BE2C (cell line): Measurements from ENCODE around the gene IL23R.

ENCODE experiments used
- DNase-seq: peaks from one replicate; pipeline ENCODE4 v3.0.0-alpha.2; 2020
- H3K27me3 ChIP-seq: fragments of 250-450 bp; sonication (Bioruptor Pico); 2 replicates; pipeline ENCODE4 v1.5.1; 2020; ENCODE audit warnings: mild to moderate bottlenecking
- H3K36me3 ChIP-seq: fragments of 250-450 bp; sonication (Bioruptor Pico); 2 replicates; pipeline ENCODE4 v1.5.1; 2020; ENCODE audit warnings: mild to moderate bottlenecking
- H3K4me1 ChIP-seq: fragments of 250-450 bp; sonication (Bioruptor Pico); 2 replicates; pipeline ENCODE4 v1.5.1; 2020
- H3K4me3 ChIP-seq: 2 replicates; pipeline ENCODE4 v1.5.1; 2011; ENCODE audit warnings: low read depth, low read length
- H3K9me3 ChIP-seq: fragments of 250-450 bp; sonication (Bioruptor Pico); 2 replicates; pipeline ENCODE4 v1.5.1; 2020
- CTCF ChIP-seq: IDR thresholded peaks from 2 replicates; pipeline ENCODE4 v1.5.1; 2012; ENCODE audit warnings: mild to moderate bottlenecking, low read depth, low read length

IL23R gene

GRCh38 chr1:67227196-67227595, 60.9 kb downstream of the IL23R start:
- TF ChIP-seq CTCF = no peak
- no peaks in the 10 kb centered on the region for H3K36me3 ChIP-seq
- no peaks in the 10 kb centered on the region for H3K27me3 ChIP-seq
- H3K4me3 ChIP-seq = no peak overlapping the region
- no peak for DNase-seq
- H3K4me1 ChIP-seq = no peaks in the 10 kb centered on the region
- no peaks in the 10 kb centered on the region for H3K9me3 ChIP-seq

- Histone ChIP-seq H3K27me3 (no peaks in the 10 kb centered on the region), H3K4me3 (no peak overlapping the region), H3K4me1 (no peaks in the 10 kb centered on the region), H3K36me3 (no peaks in the 10 kb centered on the region), H3K9me3 (no peaks in the 10 kb centered on the region)
- DNase-seq = no peak
- no peak for TF ChIP-seq CTCF
These were observed 62.5 kb downstream of the IL23R start for GRCh38 chr1:67228791-67229190.

- DNase-seq = no peak
- Histone ChIP-seq H3K4me1 (no peaks in the 10 kb centered on the region), H3K36me3 (no peaks in the 10 kb centered on the region), H3K4me3 (no peak overlapping the region), H3K27me3 (no peaks in the 10 kb centered on the region), H3K9me3 (no peaks in the 10 kb centered on the region)
- TF ChIP-seq CTCF = no peak
These were observed 64.3 kb downstream of the IL23R start for GRCh38 chr1:67230539-67230938.

- no peak for TF ChIP-seq CTCF
- DNase-seq = no peak
- H3K9me3 ChIP-seq = no peaks in the 10 kb centered on the region
These were observed 70.0 kb downstream of the IL23R start for GRCh38 chr1:67236277-67236676.

GRCh38 chr1:67239738-67240137, 73.5 kb downstream of the IL23R start:
- no peaks in the 10 kb centered on the region for H3K9me3 ChIP-seq
- H3K36me3 ChIP-seq = no peaks in the 10 kb centered on the region
- no peak overlapping the region for H3K4me3 ChIP-seq
- no peak for TF ChIP-seq CTCF
- no peak for DNase-seq
- H3K27me3 ChIP-seq = no peaks in the 10 kb centered on the region
- no peaks in the 10 kb centered on the region for H3K4me1 ChIP-seq

More at GRCh38 chr1:67236277-67236676, 70.0 kb downstream of the IL23R start:
- Histone ChIP-seq H3K36me3 (no peaks in the 10 kb centered on the region), H3K4me3 (no peak overlapping the region), H3K27me3 (no peaks in the 10 kb centered on the region), H3K4me1 (no peaks in the 10 kb centered on the region)

- no peak for TF ChIP-seq CTCF
- Histone ChIP-seq H3K4me3 (no peak overlapping the region), H3K27me3 (no peaks in the 10 kb centered on the region), H3K36me3 (no peaks in the 10 kb centered on the region), H3K9me3 (no peaks in the 10 kb centered on the region), H3K4me1 (no peaks in the 10 kb centered on the region)
- DNase-seq = no peak
These were observed 75.0 kb downstream of the IL23R start for GRCh38 chr1:67241200-67241746.
